Activated B cell treated with CpG ODN at 0.5 μM for 24 hours (primary cell): Measurements from ENCODE around the gene RABL2A. TPM values are rescaled to one million over a fixed set of nuclear protein-coding genes. Genes with fewer than 3 reads are reported as not detected.
"Not testable (repeated sequence)": the region's sequence is repeated elsewhere in the genome, so short reads cannot be mapped to it uniquely, and the experiment has no call there.

Experiments used
- ATAC-seq: fragments of 200-7000 bp; cut with Tn5 transposase; one replicate; pipeline ENCODE4 v1.10.0; 2021; ENCODE audit warnings: low read depth, mild to moderate bottlenecking, moderate library complexity
- CTCF ChIA-PET: fragments of 350-600 bp; sonication (Branson Sonifier 250); formaldehyde crosslinking; loops from one replicate; lab custom pipeline; 2021; ENCODE audit warnings: antibody characterized with exemption; lab: Charles Lee
- POLR2A ChIA-PET: fragments of 350-600 bp; sonication (Branson Sonifier 250); formaldehyde crosslinking; loops from one replicate; lab custom pipeline; 2021; ENCODE audit warnings: antibody characterized with exemption; lab: Charles Lee
- DNase-seq: peaks from one replicate; pipeline ENCODE4 v3.0.0; 2022
- H3K27ac Mint-ChIP-seq: one replicate; pipeline ENCODE4 v1.8.0; 2020; ENCODE audit warnings: mixed read lengths
- H3K27me3 Mint-ChIP-seq: one replicate; pipeline ENCODE4 v1.8.0; 2021; ENCODE audit warnings: mixed read lengths
- H3K36me3 Mint-ChIP-seq: one replicate; pipeline ENCODE4 v1.8.0; 2021; ENCODE audit warnings: low read depth, mixed read lengths
- H3K4me1 Mint-ChIP-seq: one replicate; pipeline ENCODE4 v1.8.0; 2021; ENCODE audit warnings: mixed read lengths
- H3K4me3 Mint-ChIP-seq: one replicate; pipeline ENCODE4 v1.8.0; 2020; ENCODE audit warnings: mild to moderate bottlenecking, mixed read lengths
- H3K9me3 Mint-ChIP-seq: one replicate; pipeline ENCODE4 v1.8.0; 2020; ENCODE audit warnings: mixed read lengths
- intact Hi-C: fragments of 100-400 bp; cut with micrococcal nuclease; formaldehyde crosslinking; loops from one replicate; pipeline ENCODE4 v1.15.1; 2024
- total RNA-seq: library from RNA; stranded (reverse); gene quantifications from 2 replicates; pipeline ENCODE4 v1.2.3, GENCODE V29; 2022
- TF ChIP-seq, protein P1 (sequence below): fragments of 200-600 bp; IDR thresholded peaks from one replicate; pipeline ENCODE4 v1.8.0; 2022; ENCODE audit warnings: antibody characterized with exemption, mild to moderate bottlenecking

The RABL2A gene
- total RNA-seq: 39.8 and 47.1 TPM in 2 replicates

GRCh38 chr2:113626616-113627330 lies at the start of gene RABL2A:
Gene RABL2A, plus strand, starts transcription at chr2:113627266. Its CDS starts 1,341 bp downstream, at chr2:113628607.
- Mint-ChIP-seq H3K4me1 (peaks cover 16% of the 10 kb centered on the region), H3K36me3 (peaks cover 24% of the 10 kb centered on the region), H3K4me3 (peak within 1 kb of the TSS; percentile 88), H3K27ac (peak within 1 kb of the TSS; percentile 86)
- CTCF ChIA-PET, H3K9me3 Mint-ChIP-seq, intact Hi-C loops, H3K27me3 Mint-ChIP-seq: not testable (repeated sequence)
- POLR2A ChIA-PET: interaction anchor here (1.0 kb wide), 1 partner anchor 43 kb away, joined by 3 read pairs; no protein-coding TSS in a partner anchor
- ATAC-seq (peak; percentile 95), DNase-seq (peak; percentile 94)

- H3K4me1 Mint-ChIP-seq, intact Hi-C loops, DNase-seq, H3K27me3 Mint-ChIP-seq, POLR2A ChIA-PET, H3K4me3 Mint-ChIP-seq, H3K27ac Mint-ChIP-seq, H3K9me3 Mint-ChIP-seq, ATAC-seq, H3K36me3 Mint-ChIP-seq, CTCF ChIA-PET: not testable (repeated sequence)
Observed at GRCh38 chr2:113578508-113578907, 48.6 kb upstream of the RABL2A start.

DNA sequence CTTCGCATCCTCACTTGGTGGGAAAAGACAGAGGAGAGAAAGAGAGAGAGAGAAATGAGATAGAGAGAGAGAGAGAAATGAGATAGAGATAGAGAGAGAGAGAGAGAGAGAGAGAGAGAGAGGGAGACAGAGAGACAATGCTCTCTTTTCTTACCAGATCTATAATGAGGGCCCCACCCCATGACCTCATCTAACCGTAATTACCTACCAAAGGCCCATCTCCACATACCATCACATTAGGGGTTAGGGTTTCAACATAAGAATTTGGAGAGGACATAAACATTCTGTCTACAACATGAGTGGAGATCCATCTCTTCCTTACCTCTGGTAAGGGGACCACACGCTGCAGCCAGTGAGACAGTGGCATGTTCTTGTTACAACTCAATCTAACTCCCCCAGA lies 44.6 kb upstream of the RABL2A start:
- ATAC-seq, H3K27ac Mint-ChIP-seq, POLR2A ChIA-PET, H3K9me3 Mint-ChIP-seq, H3K36me3 Mint-ChIP-seq, intact Hi-C loops, DNase-seq, CTCF ChIA-PET, H3K27me3 Mint-ChIP-seq: not testable (repeated sequence)
- H3K4me3 Mint-ChIP-seq: peak overlapping the region; percentile 53
- peaks cover 24% of the 10 kb centered on the region for H3K4me1 Mint-ChIP-seq

- H3K36me3 Mint-ChIP-seq, intact Hi-C loops, ATAC-seq, H3K9me3 Mint-ChIP-seq, CTCF ChIA-PET, H3K27me3 Mint-ChIP-seq: not testable (repeated sequence)
- H3K4me3 Mint-ChIP-seq: peak overlapping the region; percentile 96
- peaks cover 24% of the 10 kb centered on the region for H3K4me1 Mint-ChIP-seq
- POLR2A ChIA-PET: interaction anchor here (0.6 to 1.5 kb wide), 2 partner anchors 20 to 43 kb away, joined by 3 read pairs; partner anchors contain the start of gene RABL2A
- peak; percentile 88 for DNase-seq
- peak overlapping the region; percentile 89 for H3K27ac Mint-ChIP-seq
Observed at GRCh38 chr2:113583521-113584225, 43.4 kb upstream of the RABL2A start.

- intact Hi-C loops: not testable (repeated sequence)
- DNase-seq: peak; percentile 33
Observed at GRCh38 chr2:113584311-113585092, 42.6 kb upstream of the RABL2A start.

DNA sequence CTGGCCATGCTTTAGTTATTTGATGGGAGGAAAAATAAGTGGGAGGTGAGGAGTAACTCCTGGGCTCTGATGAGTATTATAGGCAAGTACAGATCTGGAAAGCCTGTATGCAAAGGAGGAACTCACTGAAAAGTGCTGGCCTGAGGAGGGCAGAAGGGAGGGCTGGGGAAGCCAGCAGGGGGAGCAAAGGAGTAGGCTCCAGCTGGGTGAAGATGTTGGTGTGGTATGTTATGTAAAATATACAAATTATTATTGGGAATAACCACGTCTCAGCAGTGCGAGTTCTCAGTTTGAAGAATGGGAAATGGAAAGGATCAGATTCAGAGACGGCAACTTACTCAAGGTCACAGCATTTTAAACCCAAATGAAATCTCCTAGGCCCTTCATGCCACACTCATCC lies 39.9 kb upstream of the RABL2A start:
- peak; percentile 40 for DNase-seq
- H3K27ac Mint-ChIP-seq, CTCF ChIA-PET, POLR2A ChIA-PET, ATAC-seq, H3K36me3 Mint-ChIP-seq, H3K9me3 Mint-ChIP-seq, H3K27me3 Mint-ChIP-seq, H3K4me3 Mint-ChIP-seq: not testable (repeated sequence)
- TF ChIP-seq, protein P1, sequence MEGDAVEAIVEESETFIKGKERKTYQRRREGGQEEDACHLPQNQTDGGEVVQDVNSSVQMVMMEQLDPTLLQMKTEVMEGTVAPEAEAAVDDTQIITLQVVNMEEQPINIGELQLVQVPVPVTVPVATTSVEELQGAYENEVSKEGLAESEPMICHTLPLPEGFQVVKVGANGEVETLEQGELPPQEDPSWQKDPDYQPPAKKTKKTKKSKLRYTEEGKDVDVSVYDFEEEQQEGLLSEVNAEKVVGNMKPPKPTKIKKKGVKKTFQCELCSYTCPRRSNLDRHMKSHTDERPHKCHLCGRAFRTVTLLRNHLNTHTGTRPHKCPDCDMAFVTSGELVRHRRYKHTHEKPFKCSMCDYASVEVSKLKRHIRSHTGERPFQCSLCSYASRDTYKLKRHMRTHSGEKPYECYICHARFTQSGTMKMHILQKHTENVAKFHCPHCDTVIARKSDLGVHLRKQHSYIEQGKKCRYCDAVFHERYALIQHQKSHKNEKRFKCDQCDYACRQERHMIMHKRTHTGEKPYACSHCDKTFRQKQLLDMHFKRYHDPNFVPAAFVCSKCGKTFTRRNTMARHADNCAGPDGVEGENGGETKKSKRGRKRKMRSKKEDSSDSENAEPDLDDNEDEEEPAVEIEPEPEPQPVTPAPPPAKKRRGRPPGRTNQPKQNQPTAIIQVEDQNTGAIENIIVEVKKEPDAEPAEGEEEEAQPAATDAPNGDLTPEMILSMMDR: peak; percentile 16
- intact Hi-C loops: loop anchor here (1.0 kb wide), 1 partner anchor 113 kb away; no protein-coding TSS in a partner anchor
- H3K4me1 Mint-ChIP-seq: peaks cover 24% of the 10 kb centered on the region

More at GRCh38 chr2:113584311-113585092, 42.6 kb upstream of the RABL2A start:
- H3K27me3 Mint-ChIP-seq, H3K27ac Mint-ChIP-seq, CTCF ChIA-PET, H3K9me3 Mint-ChIP-seq, H3K36me3 Mint-ChIP-seq, ATAC-seq: not testable (repeated sequence)
- Mint-ChIP-seq H3K4me3 (peak overlapping the region; percentile 74), H3K4me1 (peaks cover 24% of the 10 kb centered on the region)
- POLR2A ChIA-PET: interaction anchor here (0.6 to 1.5 kb wide), 2 partner anchors 20 to 43 kb away, joined by 3 read pairs; partner anchors contain the start of gene RABL2A

DNA sequence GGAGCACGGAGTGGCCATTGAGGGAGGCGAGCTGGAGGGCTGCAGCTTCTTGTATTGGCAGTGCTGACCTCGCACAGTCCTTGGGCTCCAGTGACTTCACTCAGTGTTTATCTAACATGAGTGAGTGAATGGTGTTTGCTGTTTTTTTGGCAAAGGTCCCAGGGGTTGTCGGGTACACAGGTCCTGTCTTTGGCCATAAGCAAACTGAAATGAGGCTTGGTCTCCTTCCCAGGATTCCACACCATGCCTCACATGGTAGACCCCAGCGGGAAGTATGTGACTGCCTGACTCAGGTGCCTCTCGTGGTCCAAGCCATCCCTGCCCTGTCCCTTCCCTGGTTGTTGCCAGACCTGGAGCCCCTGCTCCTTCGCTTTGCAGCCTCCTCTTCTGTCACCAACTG lies 37.5 kb upstream of the RABL2A start:
- H3K4me1 Mint-ChIP-seq: peaks cover 15% of the 10 kb centered on the region
- H3K4me3 Mint-ChIP-seq, H3K27me3 Mint-ChIP-seq, ATAC-seq, POLR2A ChIA-PET, CTCF ChIA-PET, H3K27ac Mint-ChIP-seq, intact Hi-C loops, DNase-seq, H3K36me3 Mint-ChIP-seq, H3K9me3 Mint-ChIP-seq: not testable (repeated sequence)

DNA sequence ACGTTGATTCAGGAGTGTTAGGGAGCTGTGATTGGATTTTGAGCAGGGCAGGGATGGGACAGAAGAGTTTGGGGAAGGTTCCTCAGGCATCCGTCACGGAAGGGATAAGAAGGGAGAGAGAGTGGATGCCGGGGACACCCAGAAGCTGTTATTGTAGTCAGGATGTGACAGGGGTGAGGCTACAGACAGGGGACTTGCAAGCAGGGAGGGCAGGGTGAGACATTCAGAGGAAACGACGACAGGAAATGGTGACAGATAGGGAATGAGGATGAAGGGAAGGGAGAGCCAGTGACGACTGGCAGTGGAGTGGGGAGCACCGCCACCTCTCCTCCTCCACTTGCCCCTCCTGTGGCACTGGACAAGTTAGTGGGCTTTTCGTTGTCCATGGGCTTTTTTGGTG lies 35.1 kb upstream of the RABL2A start:
- H3K4me1 Mint-ChIP-seq, POLR2A ChIA-PET, CTCF ChIA-PET, H3K36me3 Mint-ChIP-seq, H3K27me3 Mint-ChIP-seq, H3K4me3 Mint-ChIP-seq, H3K27ac Mint-ChIP-seq, DNase-seq, ATAC-seq, H3K9me3 Mint-ChIP-seq, intact Hi-C loops: not testable (repeated sequence)

- CTCF ChIA-PET, intact Hi-C loops, H3K27ac Mint-ChIP-seq, H3K4me3 Mint-ChIP-seq, ATAC-seq, H3K9me3 Mint-ChIP-seq, H3K36me3 Mint-ChIP-seq, H3K4me1 Mint-ChIP-seq, DNase-seq, POLR2A ChIA-PET, H3K27me3 Mint-ChIP-seq: not testable (repeated sequence)
Observed at GRCh38 chr2:113593280-113593679, 33.8 kb upstream of the RABL2A start.

- intact Hi-C loops, H3K27me3 Mint-ChIP-seq, H3K4me1 Mint-ChIP-seq, H3K36me3 Mint-ChIP-seq, DNase-seq, H3K9me3 Mint-ChIP-seq, POLR2A ChIA-PET, CTCF ChIA-PET, ATAC-seq, H3K27ac Mint-ChIP-seq, H3K4me3 Mint-ChIP-seq: not testable (repeated sequence)
Observed at GRCh38 chr2:113595725-113596124, 31.3 kb upstream of the RABL2A start.
